OCI-LY1 (cell line): ENCODE measurements around the gene BBS9.

ENCODE experiments used
- EZH2 ChIP-seq: fragments of 200-600 bp; sonication (generic), shearing (Covaris generic); IDR thresholded peaks from 2 replicates; pipeline ENCODE4 v1.8.0; 2017; ENCODE audit warnings: borderline replicate concordance, mixed run types, mild to moderate bottlenecking, antibody characterized with exemption, low read length, moderate library complexity, mixed read lengths
- TF ChIP-seq, protein P1 (sequence below): fragments of 200-600 bp; sonication (generic), shearing (Covaris generic); IDR thresholded peaks from 2 replicates; pipeline ENCODE4 v1.5.1; 2017; ENCODE audit warnings: mild to moderate bottlenecking, antibody characterized with exemption, low read length, moderate library complexity, mixed read lengths

DNA sequence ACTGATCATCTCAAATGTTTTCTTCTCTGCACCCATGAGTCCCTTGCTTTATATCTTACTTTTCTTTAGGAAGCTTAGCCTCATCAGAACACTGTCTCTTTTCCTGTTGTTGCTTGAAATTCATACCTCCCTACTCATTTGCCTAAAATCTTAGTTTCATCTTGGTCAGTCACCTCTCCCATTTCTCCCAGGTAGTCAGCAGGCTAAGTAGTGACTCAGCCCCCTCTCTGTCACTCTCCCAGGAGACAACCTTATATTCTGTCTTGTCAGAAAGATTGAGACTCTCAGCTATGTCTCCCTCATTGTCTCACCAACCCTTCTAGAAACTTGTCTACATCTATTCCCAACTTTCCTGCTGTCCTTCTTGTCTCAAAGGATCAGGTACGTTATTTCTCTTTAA, 280.9 kb downstream of the BBS9 start:
- TF ChIP-seq, protein P1, sequence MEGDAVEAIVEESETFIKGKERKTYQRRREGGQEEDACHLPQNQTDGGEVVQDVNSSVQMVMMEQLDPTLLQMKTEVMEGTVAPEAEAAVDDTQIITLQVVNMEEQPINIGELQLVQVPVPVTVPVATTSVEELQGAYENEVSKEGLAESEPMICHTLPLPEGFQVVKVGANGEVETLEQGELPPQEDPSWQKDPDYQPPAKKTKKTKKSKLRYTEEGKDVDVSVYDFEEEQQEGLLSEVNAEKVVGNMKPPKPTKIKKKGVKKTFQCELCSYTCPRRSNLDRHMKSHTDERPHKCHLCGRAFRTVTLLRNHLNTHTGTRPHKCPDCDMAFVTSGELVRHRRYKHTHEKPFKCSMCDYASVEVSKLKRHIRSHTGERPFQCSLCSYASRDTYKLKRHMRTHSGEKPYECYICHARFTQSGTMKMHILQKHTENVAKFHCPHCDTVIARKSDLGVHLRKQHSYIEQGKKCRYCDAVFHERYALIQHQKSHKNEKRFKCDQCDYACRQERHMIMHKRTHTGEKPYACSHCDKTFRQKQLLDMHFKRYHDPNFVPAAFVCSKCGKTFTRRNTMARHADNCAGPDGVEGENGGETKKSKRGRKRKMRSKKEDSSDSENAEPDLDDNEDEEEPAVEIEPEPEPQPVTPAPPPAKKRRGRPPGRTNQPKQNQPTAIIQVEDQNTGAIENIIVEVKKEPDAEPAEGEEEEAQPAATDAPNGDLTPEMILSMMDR: no peak
- no peak for TF ChIP-seq EZH2
